Lung (tissue), 12 donors: ENCODE measurements around the gene BSN. TPM values are rescaled to one million over a fixed set of nuclear protein-coding genes. Genes with fewer than 3 reads are reported as not detected.

Experiments used
- ATAC-seq: fragments of 200-7000 bp; cut with Tn5 transposase; one replicate; pipeline ENCODE4 v1.9.1; 2020; ENCODE audit warnings: moderate number of reproducible peaks; ENCODE audit not compliant: insufficient read depth, low FRiP score
- DNase-seq, 3 donors: peaks; one replicate each; pipeline ENCODE4 v3.0.0-alpha.2; 2013 to 2017
- H3K27ac ChIP-seq, 2 donors: one replicate each; pipeline ENCODE4 v1.5.1; 2013; ENCODE audit warnings: mild to moderate bottlenecking in 2 of 2, moderate library complexity in 2 of 2, control low read depth in 1 of 2, inconsistent platforms in 1 of 2, low read depth in 1 of 2, low read length in 1 of 2
- H3K27me3 ChIP-seq, 3 donors: one replicate each; pipeline ENCODE4 v1.5.1; 2013; ENCODE audit warnings: low read length in 2 of 3; ENCODE audit not compliant: control insufficient read depth in 3 of 3, insufficient read depth in 3 of 3
- H3K36me3 ChIP-seq, 4 donors: one replicate each; pipeline ENCODE4 v1.5.1; 2013; ENCODE audit warnings: low read length in 4 of 4, mild to moderate bottlenecking in 1 of 4, moderate library complexity in 1 of 4; ENCODE audit not compliant: control insufficient read depth in 4 of 4, insufficient read depth in 4 of 4
- H3K4me1 ChIP-seq, 5 donors: one replicate each; pipeline ENCODE4 v1.5.1; 2013; ENCODE audit warnings: low read length in 5 of 5, mild to moderate bottlenecking in 2 of 5, moderate library complexity in 1 of 5; ENCODE audit not compliant: control insufficient read depth in 5 of 5, insufficient read depth in 5 of 5
- H3K4me3 ChIP-seq: one replicate; pipeline ENCODE4 v1.5.1; 2013; ENCODE audit warnings: mild to moderate bottlenecking, control low read depth, moderate library complexity
- H3K9ac ChIP-seq, 2 donors: one replicate each; pipeline ENCODE4 v1.5.1; 2013; ENCODE audit warnings: low read length in 2 of 2, control low read depth in 1 of 2; ENCODE audit not compliant: insufficient read depth in 1 of 2
- H3K9me3 ChIP-seq, 4 donors: one replicate each; pipeline ENCODE4 v1.5.1; 2013; ENCODE audit warnings: low read length in 3 of 4, mild to moderate bottlenecking in 1 of 4, moderate library complexity in 1 of 4; ENCODE audit not compliant: control insufficient read depth in 4 of 4, insufficient read depth in 3 of 4
- CTCF ChIP-seq: IDR thresholded peaks from 2 replicates; pipeline ENCODE4 v1.5.1; 2012; ENCODE audit warnings: mild to moderate bottlenecking; ENCODE audit errors: control extremely low read depth, extremely low read depth
- WGBS, 2 donors: extraction: QIAGEN DNeasy Blood & Tissue Kit; methylation state at CpG; one replicate each; pipeline ENCODE4 v1.1.7; 2013; 5-methylcytosine and 5-hydroxymethylcytosine counted together
- polyA plus RNA-seq, 2 donors: library from polyadenylated mRNA; stranded (reverse); fragments of 200-250 nt; gene quantifications; one replicate each; pipeline ENCODE4 v1.2.1, GENCODE V29; 2013
- total RNA-seq, 2 donors: library from RNA; depleted of rRNA in 1 of 2; stranded (reverse); fragments of >200 nt in 1 of 2; gene quantifications; one replicate each; pipeline ENCODE4 v1.2.1, GENCODE V29; 2014 to 2021
- donor health status: control.
- donor health status: control.
- donor health status: Bipolar disorder and iron deficiency.
- donor health status: healthy.
- donor health status: DM: yes; HTN: yes; CAD: no.

The BSN gene
- total and polyA plus RNA-seq, 4 donors: 0.09 to 0.71 (median 0.47) TPM

GRCh38 chr3:49602049-49602554 lies 47.8 kb downstream of the BSN start:
- H3K27me3 ChIP-seq: no peaks in the 10 kb centered on the region
- DNase-seq: no peak
- no peaks in the 10 kb centered on the region for H3K36me3 ChIP-seq
- H3K4me3 ChIP-seq: no peak overlapping the region
- WGBS, 2 donors: 95 to 96% methylated on average over 2 of the region's 2 CpGs
- H3K27ac ChIP-seq: no peak overlapping the region
- no peak overlapping the region for H3K9ac ChIP-seq
- no peak for ATAC-seq
- no peaks in the 10 kb centered on the region for H3K4me1 ChIP-seq
- H3K9me3 ChIP-seq: no peaks in the 10 kb centered on the region
- TF ChIP-seq CTCF: no peak

GRCh38 chr3:49602877-49603411 lies 48.7 kb downstream of the BSN start:
- no peak for ATAC-seq

GRCh38 chr3:49606427-49606826 lies 52.1 kb downstream of the BSN start:
- no peak overlapping the region for H3K27ac ChIP-seq
- peaks cover 0 to 2% (median 0%) of the 10 kb centered on the region in 4 donors for H3K9me3 ChIP-seq
- H3K9ac ChIP-seq: no peak overlapping the region
- H3K27me3 ChIP-seq: no peaks in the 10 kb centered on the region
- TF ChIP-seq CTCF: no peak
- DNase-seq (no peak), ATAC-seq (no peak)
- WGBS, 2 donors: 89 to 96% methylated on average over 2 of the region's 2 CpGs
- H3K4me3 ChIP-seq: no peak overlapping the region
- H3K4me1 ChIP-seq: peaks cover 0 to 5% (median 0%) of the 10 kb centered on the region in 5 donors
- H3K36me3 ChIP-seq: no peaks in the 10 kb centered on the region

More at GRCh38 chr3:49602877-49603411, 48.7 kb downstream of the BSN start:
- Histone ChIP-seq H3K4me1 (no peaks in the 10 kb centered on the region), H3K9me3 (no peaks in the 10 kb centered on the region), H3K9ac (no peak overlapping the region), H3K36me3 (no peaks in the 10 kb centered on the region), H3K27me3 (no peaks in the 10 kb centered on the region), H3K27ac (no peak overlapping the region), H3K4me3 (no peak overlapping the region)
- DNase-seq: no peak
- WGBS, 2 donors: 83 to 91% methylated on average over 5 of the region's 5 CpGs
- no peak for TF ChIP-seq CTCF
